B cell (primary cell): ENCODE results near the gene ALG1. TPM values are rescaled to one million over a fixed set of nuclear protein-coding genes. Genes with fewer than 3 reads are reported as not detected.

Experiments
- ATAC-seq: fragments of 200-7000 bp; cut with Tn5 transposase; one replicate; pipeline ENCODE4 v1.10.0; 2021; ENCODE audit warnings: low read depth, mild to moderate bottlenecking, moderate number of reproducible peaks, moderate library complexity
- CTCF ChIA-PET: fragments of 350-600 bp; sonication (Branson Sonifier 250); formaldehyde crosslinking; loops from one replicate; lab custom pipeline; 2021; ENCODE audit warnings: antibody characterized with exemption, inconsistent platforms; lab: Charles Lee
- POLR2A ChIA-PET: fragments of 350-600 bp; sonication (Branson Sonifier 250); formaldehyde crosslinking; loops from one replicate; lab custom pipeline; 2021; ENCODE audit warnings: antibody characterized with exemption; lab: Charles Lee
- DNase-seq: peaks from one replicate; pipeline ENCODE4 v3.0.0; 2013
- H2AFZ ChIP-seq: 2 replicates; pipeline ENCODE4 v1.6.1; 2012; ENCODE audit warnings: mild to moderate bottlenecking, low read depth, low read length; ENCODE audit not compliant: insufficient read depth, poor library complexity, severe bottlenecking
- H3K27ac ChIP-seq, 2 donors: 1 replicate in 1 of 2; 2 replicates in 1 of 2; pipeline ENCODE4 v1.5.1; 2012 to 2013; ENCODE audit warnings: low read length in 2 of 2, mild to moderate bottlenecking in 2 of 2, moderate library complexity in 1 of 2
- H3K27me3 ChIP-seq, 4 experiments: fragments of 200-600 bp in 1 of 4; sonication (generic) in 1 of 4; replicated peaks in 1 of 4; 1 replicate in 2 of 4; 2 replicates in 2 of 4; pipeline versions ENCODE4 v1.6.1 to v1.7.0; 2013 to 2016; ENCODE audit warnings: low read length in 3 of 4, mild to moderate bottlenecking in 2 of 4, mixed read lengths in 1 of 4, moderate library complexity in 1 of 4; ENCODE audit not compliant: insufficient read depth in 4 of 4, control insufficient read depth in 3 of 4; ENCODE audit errors: control extremely low read depth in 1 of 4
- H3K36me3 ChIP-seq, 2 experiments: replicated peaks in 1 of 2; 1 replicate in 1 of 2; 2 replicates in 1 of 2; pipeline versions ENCODE4 v1.6.1 to v1.7.1; 2013; ENCODE audit warnings: low read length in 1 of 2; ENCODE audit not compliant: insufficient read depth in 2 of 2, control insufficient read depth in 1 of 2; ENCODE audit errors: control extremely low read depth in 1 of 2, extremely low read depth in 1 of 2
- H3K4me1 ChIP-seq, 2 donors: fragments of 200-600 bp in 1 of 2; sonication (generic) in 1 of 2; 1 replicate in 1 of 2; 2 replicates in 1 of 2; pipeline versions ENCODE4 v1.5.1 to v1.6.1; 2013 to 2017; ENCODE audit warnings: low read length in 2 of 2; ENCODE audit not compliant: control insufficient read depth in 2 of 2, insufficient read depth in 2 of 2
- H3K4me2 ChIP-seq: replicated peaks from 2 replicates; pipeline ENCODE3; 2012; ENCODE audit warnings: mild to moderate bottlenecking, low read depth, low read length; ENCODE audit not compliant: poor library complexity, severe bottlenecking
- H3K4me3 ChIP-seq, 5 experiments: fragments of 200-600 bp in 1 of 5; sonication (generic) in 1 of 5; 1 replicate in 3 of 5; 2 replicates in 2 of 5; pipeline versions ENCODE4 v1.5.1 to v1.7.0; 2011 to 2016; ENCODE audit warnings: low read length in 4 of 5, mild to moderate bottlenecking in 4 of 5, low read depth in 2 of 5, control low read depth in 1 of 5, moderate library complexity in 1 of 5; ENCODE audit not compliant: insufficient read depth in 1 of 5; ENCODE audit errors: control extremely low read depth in 1 of 5, extremely low read depth in 1 of 5
- H3K79me2 ChIP-seq: fragments of 200-600 bp; sonication (generic); one replicate; pipeline ENCODE4 v1.6.0; 2016; ENCODE audit warnings: low read length; ENCODE audit not compliant: control insufficient read depth, insufficient read depth
- H3K9ac ChIP-seq: fragments of 200-600 bp; sonication (generic); 2 replicates; pipeline ENCODE4 v1.6.1; 2017; ENCODE audit warnings: mild to moderate bottlenecking, low read length, moderate library complexity
- H3K9me3 ChIP-seq, 3 donors: one replicate each; pipeline versions ENCODE4 v1.6.1 to v1.7.1; 2013; ENCODE audit warnings: low read length in 2 of 3; ENCODE audit not compliant: control insufficient read depth in 2 of 3, insufficient read depth in 1 of 3; ENCODE audit errors: control extremely low read depth in 1 of 3
- H4K20me1 ChIP-seq: 2 replicates; pipeline ENCODE4 v1.6.0; 2012; ENCODE audit warnings: mild to moderate bottlenecking, low read length; ENCODE audit not compliant: insufficient read depth, control insufficient read depth, poor library complexity, severe bottlenecking
- H3K27ac Mint-ChIP-seq: one replicate; pipeline ENCODE4 v1.8.0; 2021; ENCODE audit warnings: mixed read lengths
- H3K27me3 Mint-ChIP-seq: one replicate; pipeline ENCODE4 v1.8.0; 2021; ENCODE audit warnings: mixed read lengths
- H3K4me1 Mint-ChIP-seq: one replicate; pipeline ENCODE4 v1.8.0; 2021; ENCODE audit warnings: mixed read lengths
- H3K4me3 Mint-ChIP-seq: one replicate; pipeline ENCODE4 v1.8.0; 2021; ENCODE audit warnings: mixed read lengths
- H3K9me3 Mint-ChIP-seq: one replicate; pipeline ENCODE4 v1.8.0; 2022; ENCODE audit warnings: mixed read lengths; ENCODE audit not compliant: insufficient read depth
- CTCF ChIP-seq: fragments of 200-600 bp; IDR thresholded peaks from one replicate; pipeline ENCODE4 v1.8.0; 2022; ENCODE audit warnings: antibody characterized with exemption, mild to moderate bottlenecking
- EZH2 ChIP-seq: IDR thresholded peaks from 2 replicates; pipeline ENCODE4 v1.6.1; 2012; ENCODE audit warnings: borderline replicate concordance, low read depth, mild to moderate bottlenecking, moderate library complexity, low read length; ENCODE audit not compliant: insufficient read depth, poor library complexity, severe bottlenecking
- WGBS: methylation state at CpG from one replicate; pipeline ENCODE4 v1.1.5; 2013; ENCODE audit warnings: missing lambda C conversion rate; ENCODE audit not compliant: insufficient coverage; 5-methylcytosine and 5-hydroxymethylcytosine counted together
- intact Hi-C: fragments of 100-400 bp; cut with micrococcal nuclease; formaldehyde crosslinking; loops from one replicate; pipeline ENCODE4 v1.10.0; 2022
- polyA plus RNA-seq: library from polyadenylated mRNA; depleted of rRNA; stranded (reverse); fragments of >200 nt; gene quantifications from 2 replicates; pipeline ENCODE4 v1.2.3, GENCODE V29; 2012
- total RNA-seq, 2 donors: library from RNA; stranded (reverse); fragments of 120-200 nt in 1 of 2; gene quantifications; 1 replicate in 1 of 2; 2 replicates in 1 of 2; pipeline versions ENCODE4 v1.2.3 to v1.2.4, GENCODE V29; 2013 to 2022

ALG1 gene
- total and polyA plus RNA-seq, 2 donors (not counting 1 experiment from before 2014, with no cell fraction given): 12.2 to 24.2 TPM

- no peak overlapping the region for H3K27ac ChIP-seq
- H2AFZ ChIP-seq: no peak overlapping the region
- H3K9me3 Mint-ChIP-seq: no peaks in the 10 kb centered on the region
- WGBS: 98% methylated on average over 5 of the region's 5 CpGs
- H3K4me3 Mint-ChIP-seq: no peak overlapping the region
- TF ChIP-seq EZH2 (no peak), CTCF (no peak)
- H3K79me2 ChIP-seq: peaks cover 15% of the 10 kb centered on the region
- H3K9ac ChIP-seq: no peak overlapping the region
- intact Hi-C loops: no loop called here
- H3K36me3 ChIP-seq: peaks cover 0 to 35% of the 10 kb centered on the region in 2 experiments
- ChIA-PET POLR2A (no interaction called here), CTCF (interaction anchor here (1.0 to 1.5 kb wide), 2 partner anchors 9 to 18 kb away, joined by 4 to 6 read pairs; no protein-coding TSS in a partner anchor)
- no peak overlapping the region for H3K27ac Mint-ChIP-seq
- H3K27me3 ChIP-seq: no peaks in the 10 kb centered on the region
- H3K27me3 Mint-ChIP-seq: no peaks in the 10 kb centered on the region
- DNase-seq (no peak), ATAC-seq (no peak)
- no peak overlapping the region for H3K4me3 ChIP-seq
- H3K4me1 Mint-ChIP-seq: peaks cover 27% of the 10 kb centered on the region
- H3K9me3 ChIP-seq: no peaks in the 10 kb centered on the region
- peaks cover 5% of the 10 kb centered on the region for H4K20me1 ChIP-seq
- H3K4me2 ChIP-seq: no peak overlapping the region
- peaks cover 14 to 18% of the 10 kb centered on the region in 2 donors for H3K4me1 ChIP-seq
Measured at GRCh38 chr16:5075637-5076036, 4.0 kb downstream of the ALG1 start.

GRCh38 chr16:5077304-5077703 is 5.7 kb downstream of the ALG1 start:
- H3K9me3 ChIP-seq: no peaks in the 10 kb centered on the region
- peaks cover 12% of the 10 kb centered on the region for H3K79me2 ChIP-seq
- no peak overlapping the region for H3K27ac ChIP-seq
- peaks cover 5 to 8% of the 10 kb centered on the region in 2 donors for H3K4me1 ChIP-seq
- Mint-ChIP-seq H3K27ac (no peak overlapping the region), H3K4me3 (no peak overlapping the region), H3K27me3 (no peaks in the 10 kb centered on the region), H3K4me1 (peaks cover 13% of the 10 kb centered on the region), H3K9me3 (no peaks in the 10 kb centered on the region)
- ATAC-seq (no peak), DNase-seq (no peak)
- no peak for TF ChIP-seq CTCF
- TF ChIP-seq EZH2: no peak
- intact Hi-C loops: no loop called here
- peaks cover 0 to 35% of the 10 kb centered on the region in 2 experiments for H3K36me3 ChIP-seq
- ChIA-PET CTCF (interaction anchor here (0.7 kb wide), 1 partner anchor 10 kb away, joined by 3 read pairs; no protein-coding TSS in a partner anchor), POLR2A (no interaction called here)
- no peak overlapping the region for H2AFZ ChIP-seq
- peaks cover 5% of the 10 kb centered on the region for H4K20me1 ChIP-seq
- no peak overlapping the region for H3K4me3 ChIP-seq
- no peak overlapping the region for H3K4me2 ChIP-seq
- WGBS: 97% methylated on average over 13 of the region's 13 CpGs
- no peak overlapping the region for H3K9ac ChIP-seq
- H3K27me3 ChIP-seq: no peaks in the 10 kb centered on the region
